ENCODE measurements around the gene RAC2.

RAC2 gene

GRCh38 chr22:37188901-37189466, 55.1 kb downstream of the RAC2 start:
- peak; percentile 58 for DNase-seq (ENCODE audit: low read depth, low spot score)

GRCh38 chr22:37187891-37188761, 55.9 kb downstream of the RAC2 start, which contains the start of gene C1QTNF6:
TSS of gene C1QTNF6 (minus strand) at chr22:37188247. CDS start at chr22:37188213, 34 bp downstream.
- DNase-seq (ENCODE audit: low read depth, low spot score) = peak; percentile 72

- DNase-seq (ENCODE audit: low read depth, low spot score) = no peak
Observed at GRCh38 chr22:37187552-37187890, 56.5 kb downstream of the RAC2 start.

- no peak for DNase-seq (ENCODE audit: low read depth, low spot score)
Observed at GRCh38 chr22:37186997-37187522, 57.0 kb downstream of the RAC2 start.

GRCh38 chr22:37186228-37186996, 57.7 kb downstream of the RAC2 start:
- peak; percentile 81 for DNase-seq (ENCODE audit: low read depth, low spot score)

GRCh38 chr22:37185646-37186227, 58.3 kb downstream of the RAC2 start:
- no peak for DNase-seq (ENCODE audit: low read depth, low spot score)

- DNase-seq (ENCODE audit: low read depth, low spot score) = no peak
Observed at GRCh38 chr22:37184816-37185541, 59.1 kb downstream of the RAC2 start.

GRCh38 chr22:37184380-37184755, 59.7 kb downstream of the RAC2 start:
- DNase-seq (ENCODE audit: low read depth, low spot score) = no peak

- no peak for DNase-seq (ENCODE audit: low read depth, low spot score)
Observed at GRCh38 chr22:37183432-37184379, 60.4 kb downstream of the RAC2 start.

- no peak for DNase-seq (ENCODE audit: low read depth, low spot score)
Observed at GRCh38 chr22:37182949-37183245, 61.2 kb downstream of the RAC2 start.

- no peak for DNase-seq (ENCODE audit: low read depth, low spot score)
Observed at GRCh38 chr22:37182101-37182948, 61.7 kb downstream of the RAC2 start.

GRCh38 chr22:37181681-37182080, 62.4 kb downstream of the RAC2 start:
- DNase-seq (ENCODE audit: low read depth, low spot score) = no peak

- no peak for DNase-seq (ENCODE audit: low read depth, low spot score)
Observed at GRCh38 chr22:37180531-37181231, 63.4 kb downstream of the RAC2 start.

GRCh38 chr22:37179622-37180420, 64.2 kb downstream of the RAC2 start:
- DNase-seq (ENCODE audit: low read depth, low spot score) = no peak

- DNase-seq (ENCODE audit: low read depth, low spot score) = no peak
Observed at GRCh38 chr22:37179126-37179470, 65.0 kb downstream of the RAC2 start.

GRCh38 chr22:37178350-37179125, 65.5 kb downstream of the RAC2 start:
- DNase-seq (ENCODE audit: low read depth, low spot score) = peak; percentile 37

GRCh38 chr22:37177755-37178154, 66.3 kb downstream of the RAC2 start:
- DNase-seq (ENCODE audit: low read depth, low spot score) = no peak
